SK-N-SH treated with all-trans-retinoic acid at 6 μM for 48 hours (cell line): Measurements from ENCODE around the gene ZBTB7C.

ENCODE experiments used
- CREB5 ChIP-seq: fragments of 250-450 bp; sonication (Bioruptor Pico); IDR thresholded peaks from 2 replicates; pipeline ENCODE4 v1.5.1; 2020; ENCODE audit warnings: low read depth, mild to moderate bottlenecking, moderate library complexity
- PATZ1 ChIP-seq: fragments of 250-450 bp; sonication (Bioruptor Pico); IDR thresholded peaks from 2 replicates; pipeline ENCODE4 v1.8.0; 2020; ENCODE audit warnings: mild to moderate bottlenecking, moderate library complexity, borderline replicate concordance
- SNAI2 ChIP-seq: fragments of 250-450 bp; sonication (Bioruptor Pico); IDR thresholded peaks from 2 replicates; pipeline ENCODE4 v1.5.0; 2020; ENCODE audit warnings: mild to moderate bottlenecking, moderate library complexity
- ZFP3 ChIP-seq: fragments of 250-450 bp; sonication (Bioruptor Pico); IDR thresholded peaks from 2 replicates; pipeline ENCODE4 v1.5.0; 2020; ENCODE audit warnings: mild to moderate bottlenecking, moderate library complexity

- TF ChIP-seq SNAI2 (CRISPR knock-in tag) (no peak), ZFP3 (no peak), PATZ1 (no peak), CREB5 (CRISPR knock-in tag) (no peak)
These were observed 95.4 kb downstream of the ZBTB7C start for GRCh38 chr18:48313792-48314191.
